Fibroblast of lung (primary cell): ENCODE data around the gene NR3C1. TPM values are rescaled to one million over a fixed set of nuclear protein-coding genes. Genes with fewer than 3 reads are reported as not detected.

Experiments used
- DNase-seq, 2 donors: peaks; one replicate each; pipeline versions ENCODE4 v3.0.0 to v3.0.0-alpha.2; 2010; ENCODE audit warnings: low read depth in 2 of 2
- H2AFZ ChIP-seq: 2 replicates; pipeline ENCODE4 v1.5.1; 2012; ENCODE audit warnings: low read length, control low read depth, inconsistent platforms
- H3K27ac ChIP-seq: 2 replicates; pipeline ENCODE4 v1.5.1; 2011; ENCODE audit warnings: low read length, control low read depth; ENCODE audit not compliant: insufficient read depth
- H3K27me3 ChIP-seq: 2 replicates; pipeline ENCODE4 v1.5.1; 2011; ENCODE audit warnings: mild to moderate bottlenecking, low read length; ENCODE audit not compliant: control insufficient read depth, insufficient read depth
- H3K36me3 ChIP-seq: 2 replicates; pipeline ENCODE4 v1.5.1; 2011; ENCODE audit warnings: low read length; ENCODE audit not compliant: control insufficient read depth, insufficient read depth
- H3K4me1 ChIP-seq: 2 replicates; pipeline ENCODE4 v1.5.1; 2011; ENCODE audit warnings: low read length; ENCODE audit not compliant: control insufficient read depth, insufficient read depth; ENCODE audit errors: extremely low read depth
- H3K4me2 ChIP-seq: 2 replicates; pipeline ENCODE4 v1.5.1; 2011; ENCODE audit warnings: low read length, control low read depth; ENCODE audit not compliant: insufficient read depth; ENCODE audit errors: extremely low read depth
- H3K4me3 ChIP-seq, 4 experiments: fragments of 200-600 bp in 1 of 4; sonication (generic) in 1 of 4; replicated peaks in 1 of 4; 2 replicates each; pipeline ENCODE4 v1.5.1; 2011 to 2016; ENCODE audit warnings: low read length in 4 of 4, low read depth in 3 of 4, mild to moderate bottlenecking in 3 of 4, control low read depth in 2 of 4, inconsistent platforms in 1 of 4, mixed read lengths in 1 of 4; ENCODE audit not compliant: insufficient read depth in 1 of 4; ENCODE audit errors: control extremely low read depth in 1 of 4
- H3K79me2 ChIP-seq: 2 replicates; pipeline ENCODE4 v1.5.1; 2012; ENCODE audit warnings: mild to moderate bottlenecking, low read length, inconsistent platforms; ENCODE audit not compliant: control insufficient read depth, insufficient read depth
- H3K9ac ChIP-seq: 2 replicates; pipeline ENCODE4 v1.5.1; 2011; ENCODE audit warnings: mild to moderate bottlenecking, low read length, control low read depth; ENCODE audit not compliant: insufficient read depth
- H3K9me3 ChIP-seq: 2 replicates; pipeline ENCODE4 v1.5.1; 2012; ENCODE audit warnings: low read depth, low read length; ENCODE audit not compliant: control insufficient read depth, insufficient read depth
- H4K20me1 ChIP-seq: 2 replicates; pipeline ENCODE4 v1.5.1; 2011; ENCODE audit warnings: low read length; ENCODE audit not compliant: control insufficient read depth, insufficient read depth; ENCODE audit errors: extremely low read depth
- EZH2 ChIP-seq: IDR thresholded peaks from 2 replicates; pipeline ENCODE4 v1.5.1; 2012; ENCODE audit warnings: low read length, control low read depth, mild to moderate bottlenecking; ENCODE audit errors: missing control alignments
- polyA plus RNA-seq, 2 donors: library from polyadenylated mRNA; depleted of rRNA in 1 of 2; stranded (reverse) in 1 of 2; unstranded in 1 of 2; fragments of >200 nt; gene quantifications; 2 replicates each; pipeline ENCODE4 v1.2.1, GENCODE V29; 2011 to 2012; ENCODE audit warnings: missing spikeins in 1 of 2
- total RNA-seq: library from RNA; depleted of rRNA; stranded (reverse); fragments of >200 nt; gene quantifications from 2 replicates; pipeline ENCODE4 v1.2.1, GENCODE V29; 2014
- TF ChIP-seq, protein P1 (sequence below), 2 donors: IDR thresholded peaks in 1 of 2; conservative IDR thresholded peaks in 1 of 2; 1 replicate in 1 of 2; 2 replicates in 1 of 2; pipeline ENCODE4 v1.5.1; 2011 to 2012; ENCODE audit warnings: low read length in 2 of 2, control low read depth in 1 of 2, inconsistent platforms in 1 of 2, low read depth in 1 of 2, mild to moderate bottlenecking in 1 of 2

Gene NR3C1
- total and polyA plus RNA-seq, 2 donors (not counting 1 experiment from before 2014, with no cell fraction given), result 85.3 to 126 TPM

DNA sequence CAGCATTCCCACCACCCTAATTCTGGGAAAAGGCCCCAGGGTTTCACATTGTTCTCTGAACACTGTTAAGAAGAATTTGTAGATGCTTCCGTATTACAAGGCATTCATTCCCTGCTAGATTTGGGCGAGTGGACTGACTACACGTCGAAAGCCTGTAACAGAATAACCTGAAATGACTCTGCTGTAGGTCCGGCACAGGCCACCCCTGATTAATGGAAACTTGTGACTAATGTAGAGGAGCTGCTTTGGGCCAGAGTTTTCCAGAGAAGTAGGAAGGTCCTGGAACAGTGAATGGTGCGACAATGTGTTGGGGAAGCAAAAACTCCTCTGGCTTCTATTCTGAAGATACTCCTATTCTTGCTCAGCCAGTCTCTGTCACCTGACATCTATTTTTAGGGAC lies 87.6 kb downstream of the NR3C1 start:
- H4K20me1 ChIP-seq, result no peaks in the 10 kb centered on the region
- H2AFZ ChIP-seq, result no peak overlapping the region
- peaks cover 27% of the 10 kb centered on the region for H3K4me1 ChIP-seq
- H3K9me3 ChIP-seq, result no peaks in the 10 kb centered on the region
- H3K9ac ChIP-seq, result no peak overlapping the region
- TF ChIP-seq, protein P1, sequence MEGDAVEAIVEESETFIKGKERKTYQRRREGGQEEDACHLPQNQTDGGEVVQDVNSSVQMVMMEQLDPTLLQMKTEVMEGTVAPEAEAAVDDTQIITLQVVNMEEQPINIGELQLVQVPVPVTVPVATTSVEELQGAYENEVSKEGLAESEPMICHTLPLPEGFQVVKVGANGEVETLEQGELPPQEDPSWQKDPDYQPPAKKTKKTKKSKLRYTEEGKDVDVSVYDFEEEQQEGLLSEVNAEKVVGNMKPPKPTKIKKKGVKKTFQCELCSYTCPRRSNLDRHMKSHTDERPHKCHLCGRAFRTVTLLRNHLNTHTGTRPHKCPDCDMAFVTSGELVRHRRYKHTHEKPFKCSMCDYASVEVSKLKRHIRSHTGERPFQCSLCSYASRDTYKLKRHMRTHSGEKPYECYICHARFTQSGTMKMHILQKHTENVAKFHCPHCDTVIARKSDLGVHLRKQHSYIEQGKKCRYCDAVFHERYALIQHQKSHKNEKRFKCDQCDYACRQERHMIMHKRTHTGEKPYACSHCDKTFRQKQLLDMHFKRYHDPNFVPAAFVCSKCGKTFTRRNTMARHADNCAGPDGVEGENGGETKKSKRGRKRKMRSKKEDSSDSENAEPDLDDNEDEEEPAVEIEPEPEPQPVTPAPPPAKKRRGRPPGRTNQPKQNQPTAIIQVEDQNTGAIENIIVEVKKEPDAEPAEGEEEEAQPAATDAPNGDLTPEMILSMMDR (conservative IDR thresholded peaks at IDR 0.05 in 1 of 2, IDR thresholded peaks at IDR 0.05 in 1 of 2; ENCODE audit: low read depth in 1 of 2, low read length in 2 of 2), result no peak
- TF ChIP-seq EZH2, result no peak
- DNase-seq, result peak in 1 of 2 donors; percentile 80
- no peak overlapping the region for H3K4me3 ChIP-seq
- no peak overlapping the region for H3K4me2 ChIP-seq
- no peaks in the 10 kb centered on the region for H3K27me3 ChIP-seq
- H3K36me3 ChIP-seq, result peaks cover 7% of the 10 kb centered on the region
- H3K27ac ChIP-seq, result peak overlapping the region; percentile 27
- H3K79me2 ChIP-seq, result peaks cover 88% of the 10 kb centered on the region

DNA sequence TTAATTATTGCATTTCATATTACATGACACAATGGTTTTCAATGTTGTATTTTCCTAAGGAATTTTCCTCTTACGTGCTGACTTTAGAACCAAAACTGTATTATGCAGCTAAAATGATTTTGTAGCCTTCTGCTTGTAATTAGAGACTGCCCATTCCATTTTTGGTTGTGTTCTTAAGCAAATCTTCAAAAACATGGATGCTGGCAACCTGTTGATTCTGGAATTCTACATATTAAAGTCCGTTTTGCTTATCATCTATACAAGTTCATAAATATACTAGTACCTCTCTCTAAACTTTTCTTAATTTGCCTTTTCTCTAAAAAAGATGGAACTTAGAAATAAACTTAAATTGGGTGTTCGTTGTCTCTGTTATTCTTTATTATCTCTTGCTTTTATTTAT lies 88.3 kb downstream of the NR3C1 start:
- no peak for DNase-seq
- no peak overlapping the region for H3K27ac ChIP-seq
- H4K20me1 ChIP-seq, result no peaks in the 10 kb centered on the region
- H3K27me3 ChIP-seq, result no peaks in the 10 kb centered on the region
- no peak overlapping the region for H3K4me2 ChIP-seq
- peaks cover 7% of the 10 kb centered on the region for H3K36me3 ChIP-seq
- H3K79me2 ChIP-seq, result peaks cover 88% of the 10 kb centered on the region
- H3K4me3 ChIP-seq, result no peak overlapping the region
- TF ChIP-seq, protein P1 (conservative IDR thresholded peaks at IDR 0.05 in 1 of 2, IDR thresholded peaks at IDR 0.05 in 1 of 2; ENCODE audit: low read depth in 1 of 2, low read length in 2 of 2), result no peak
- TF ChIP-seq EZH2, result no peak
- no peaks in the 10 kb centered on the region for H3K9me3 ChIP-seq
- peaks cover 27% of the 10 kb centered on the region for H3K4me1 ChIP-seq
- H2AFZ ChIP-seq, result no peak overlapping the region
- no peak overlapping the region for H3K9ac ChIP-seq

DNA sequence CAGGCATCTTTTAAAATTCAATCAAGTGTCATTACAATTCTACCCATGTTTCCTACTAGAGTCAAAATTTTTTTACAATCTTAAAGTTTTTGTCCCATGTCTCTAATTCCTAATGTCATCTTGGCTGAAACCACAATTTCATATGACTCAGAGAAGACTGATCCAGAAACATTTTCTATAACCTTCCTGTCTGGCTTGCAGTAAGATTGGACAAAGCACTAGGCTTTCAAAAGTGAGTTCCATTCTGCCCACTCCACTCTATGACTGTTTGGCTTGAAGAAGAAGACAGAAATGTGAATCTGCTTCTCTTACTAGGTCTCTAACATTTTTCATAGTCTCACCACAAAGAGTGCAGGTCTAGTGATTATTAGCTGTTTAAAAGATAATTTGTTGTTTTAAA lies 88.8 kb downstream of the NR3C1 start:
- no peak for TF ChIP-seq EZH2
- TF ChIP-seq, protein P1 (conservative IDR thresholded peaks at IDR 0.05 in 1 of 2, IDR thresholded peaks at IDR 0.05 in 1 of 2; ENCODE audit: low read depth in 1 of 2, low read length in 2 of 2), result no peak
- Histone ChIP-seq H4K20me1 (no peaks in the 10 kb centered on the region), H3K4me1 (peaks cover 25% of the 10 kb centered on the region), H3K27me3 (no peaks in the 10 kb centered on the region), H3K9me3 (no peaks in the 10 kb centered on the region), H2AFZ (no peak overlapping the region), H3K4me2 (no peak overlapping the region), H3K9ac (no peak overlapping the region), H3K79me2 (peaks cover 86% of the 10 kb centered on the region), H3K4me3 (no peak overlapping the region), H3K36me3 (peaks cover 7% of the 10 kb centered on the region), H3K27ac (peak overlapping the region; percentile 22)
- peak; percentile 63 to 96 for DNase-seq
